ENCODE results near the gene NAALADL2. TPM values are rescaled to one million over a fixed set of nuclear protein-coding genes. Genes with fewer than 3 reads are reported as not detected.

NAALADL2 gene
- total and polyA plus RNA-seq, 9 of the 15 experiments (the other 6 are each of a cell fraction or from before 2014, with no cell fraction given), result 0.29 to 1.1 (median 0.79) TPM; not detected in 1

DNA sequence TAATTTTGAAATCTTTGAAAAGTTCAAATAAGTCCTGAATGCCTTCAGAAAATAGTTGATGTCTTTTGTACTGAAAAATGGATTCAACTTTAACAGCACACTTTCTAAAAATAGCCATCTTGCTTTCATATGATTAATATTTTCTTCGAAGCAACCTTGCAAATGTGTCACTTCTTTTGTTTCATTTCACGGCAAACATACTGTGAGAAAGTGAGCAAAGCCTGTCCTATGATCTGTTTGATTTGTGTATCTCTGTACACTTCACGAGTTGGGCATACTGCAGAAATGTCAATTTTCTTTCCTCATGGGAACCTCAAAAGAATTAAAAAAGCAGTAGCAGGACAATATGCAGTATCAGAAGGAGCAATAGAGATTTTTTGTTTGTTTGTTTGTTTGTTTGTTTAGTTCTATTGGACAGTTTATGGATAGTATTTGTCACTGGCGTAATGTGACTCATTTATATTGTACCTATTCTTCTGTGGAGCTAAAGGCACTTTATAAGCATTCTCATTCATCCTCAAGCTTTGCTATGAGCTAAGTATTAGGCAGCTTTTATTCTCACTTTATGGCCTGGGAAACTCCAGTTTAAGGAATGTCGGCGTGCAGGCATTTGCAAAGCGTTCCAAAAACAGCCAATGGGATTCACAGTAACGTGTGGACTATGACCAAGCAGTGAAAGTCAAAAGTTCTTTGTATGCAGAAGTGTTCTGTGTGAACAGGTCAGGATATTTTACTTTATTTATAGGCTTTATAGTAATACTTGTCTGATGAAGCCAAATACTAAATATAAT is 572.0 kb downstream of the NAALADL2 start:
- Histone ChIP-seq H4K20me1 (replicated peaks; ENCODE audit: control insufficient read depth, insufficient read depth, low read length) (no peaks in the 10 kb centered on the region), H3K4me3 (no peak overlapping the region), H3K9me3 (replicated peaks; ENCODE audit: control insufficient read depth, insufficient read depth, low read depth, low read length) (no peaks in the 10 kb centered on the region; the same call in 1 of the 2 replicates), H3K27ac (ENCODE audit: extremely low read depth, low read depth, low read length) (no peak overlapping the region), H3K36me3 (ENCODE audit: control insufficient read depth, insufficient read depth, low read length) (no peaks in the 10 kb centered on the region), H3K27me3 (ENCODE audit: control insufficient read depth in 2 of 2, insufficient read depth in 2 of 2, low read length in 2 of 2) (no peaks in the 10 kb centered on the region), H3K9ac (ENCODE audit: insufficient read depth in 1 of 2, low read depth in 2 of 2, low read length in 2 of 2) (no peak overlapping the region), H2AFZ (ENCODE audit: low read depth, low read length) (no peak overlapping the region), H3K9me1 (ENCODE audit: control insufficient read depth, insufficient read depth, low read length) (no peaks in the 10 kb centered on the region), H3K79me2 (ENCODE audit: control insufficient read depth, insufficient read depth, low read length) (no peaks in the 10 kb centered on the region), H3K4me1 (replicated peaks in 1 of 2; ENCODE audit: control insufficient read depth in 2 of 2, insufficient read depth in 2 of 2, low read length in 2 of 2) (no peaks in the 10 kb centered on the region), H3K4me2 (ENCODE audit: insufficient read depth, low read length) (no peak overlapping the region)
- intact Hi-C loops (cut with micrococcal nuclease) (no loop called here), in situ Hi-C loops (cut with MboI) (no loop called here)
- CTCF ChIA-PET (ENCODE audit: low intra/inter-chr PET ratio), result no interaction called here
- no TSS peak for BruUV-seq (replicated peaks)
- DNase-seq (ENCODE audit: extremely low read depth in 1 of 4, low spot score in 3 of 4) (no peak), ATAC-seq (no peak), FAIRE-seq (no peak)
- under 1% methylated on average over 8 of the region's 8 CpGs for WGBS (ENCODE audit: insufficient coverage, low coverage, missing lambda C conversion rate)
- POLR2A ChIA-PET, result no interaction called here
- TF ChIP-seq, protein P1, sequence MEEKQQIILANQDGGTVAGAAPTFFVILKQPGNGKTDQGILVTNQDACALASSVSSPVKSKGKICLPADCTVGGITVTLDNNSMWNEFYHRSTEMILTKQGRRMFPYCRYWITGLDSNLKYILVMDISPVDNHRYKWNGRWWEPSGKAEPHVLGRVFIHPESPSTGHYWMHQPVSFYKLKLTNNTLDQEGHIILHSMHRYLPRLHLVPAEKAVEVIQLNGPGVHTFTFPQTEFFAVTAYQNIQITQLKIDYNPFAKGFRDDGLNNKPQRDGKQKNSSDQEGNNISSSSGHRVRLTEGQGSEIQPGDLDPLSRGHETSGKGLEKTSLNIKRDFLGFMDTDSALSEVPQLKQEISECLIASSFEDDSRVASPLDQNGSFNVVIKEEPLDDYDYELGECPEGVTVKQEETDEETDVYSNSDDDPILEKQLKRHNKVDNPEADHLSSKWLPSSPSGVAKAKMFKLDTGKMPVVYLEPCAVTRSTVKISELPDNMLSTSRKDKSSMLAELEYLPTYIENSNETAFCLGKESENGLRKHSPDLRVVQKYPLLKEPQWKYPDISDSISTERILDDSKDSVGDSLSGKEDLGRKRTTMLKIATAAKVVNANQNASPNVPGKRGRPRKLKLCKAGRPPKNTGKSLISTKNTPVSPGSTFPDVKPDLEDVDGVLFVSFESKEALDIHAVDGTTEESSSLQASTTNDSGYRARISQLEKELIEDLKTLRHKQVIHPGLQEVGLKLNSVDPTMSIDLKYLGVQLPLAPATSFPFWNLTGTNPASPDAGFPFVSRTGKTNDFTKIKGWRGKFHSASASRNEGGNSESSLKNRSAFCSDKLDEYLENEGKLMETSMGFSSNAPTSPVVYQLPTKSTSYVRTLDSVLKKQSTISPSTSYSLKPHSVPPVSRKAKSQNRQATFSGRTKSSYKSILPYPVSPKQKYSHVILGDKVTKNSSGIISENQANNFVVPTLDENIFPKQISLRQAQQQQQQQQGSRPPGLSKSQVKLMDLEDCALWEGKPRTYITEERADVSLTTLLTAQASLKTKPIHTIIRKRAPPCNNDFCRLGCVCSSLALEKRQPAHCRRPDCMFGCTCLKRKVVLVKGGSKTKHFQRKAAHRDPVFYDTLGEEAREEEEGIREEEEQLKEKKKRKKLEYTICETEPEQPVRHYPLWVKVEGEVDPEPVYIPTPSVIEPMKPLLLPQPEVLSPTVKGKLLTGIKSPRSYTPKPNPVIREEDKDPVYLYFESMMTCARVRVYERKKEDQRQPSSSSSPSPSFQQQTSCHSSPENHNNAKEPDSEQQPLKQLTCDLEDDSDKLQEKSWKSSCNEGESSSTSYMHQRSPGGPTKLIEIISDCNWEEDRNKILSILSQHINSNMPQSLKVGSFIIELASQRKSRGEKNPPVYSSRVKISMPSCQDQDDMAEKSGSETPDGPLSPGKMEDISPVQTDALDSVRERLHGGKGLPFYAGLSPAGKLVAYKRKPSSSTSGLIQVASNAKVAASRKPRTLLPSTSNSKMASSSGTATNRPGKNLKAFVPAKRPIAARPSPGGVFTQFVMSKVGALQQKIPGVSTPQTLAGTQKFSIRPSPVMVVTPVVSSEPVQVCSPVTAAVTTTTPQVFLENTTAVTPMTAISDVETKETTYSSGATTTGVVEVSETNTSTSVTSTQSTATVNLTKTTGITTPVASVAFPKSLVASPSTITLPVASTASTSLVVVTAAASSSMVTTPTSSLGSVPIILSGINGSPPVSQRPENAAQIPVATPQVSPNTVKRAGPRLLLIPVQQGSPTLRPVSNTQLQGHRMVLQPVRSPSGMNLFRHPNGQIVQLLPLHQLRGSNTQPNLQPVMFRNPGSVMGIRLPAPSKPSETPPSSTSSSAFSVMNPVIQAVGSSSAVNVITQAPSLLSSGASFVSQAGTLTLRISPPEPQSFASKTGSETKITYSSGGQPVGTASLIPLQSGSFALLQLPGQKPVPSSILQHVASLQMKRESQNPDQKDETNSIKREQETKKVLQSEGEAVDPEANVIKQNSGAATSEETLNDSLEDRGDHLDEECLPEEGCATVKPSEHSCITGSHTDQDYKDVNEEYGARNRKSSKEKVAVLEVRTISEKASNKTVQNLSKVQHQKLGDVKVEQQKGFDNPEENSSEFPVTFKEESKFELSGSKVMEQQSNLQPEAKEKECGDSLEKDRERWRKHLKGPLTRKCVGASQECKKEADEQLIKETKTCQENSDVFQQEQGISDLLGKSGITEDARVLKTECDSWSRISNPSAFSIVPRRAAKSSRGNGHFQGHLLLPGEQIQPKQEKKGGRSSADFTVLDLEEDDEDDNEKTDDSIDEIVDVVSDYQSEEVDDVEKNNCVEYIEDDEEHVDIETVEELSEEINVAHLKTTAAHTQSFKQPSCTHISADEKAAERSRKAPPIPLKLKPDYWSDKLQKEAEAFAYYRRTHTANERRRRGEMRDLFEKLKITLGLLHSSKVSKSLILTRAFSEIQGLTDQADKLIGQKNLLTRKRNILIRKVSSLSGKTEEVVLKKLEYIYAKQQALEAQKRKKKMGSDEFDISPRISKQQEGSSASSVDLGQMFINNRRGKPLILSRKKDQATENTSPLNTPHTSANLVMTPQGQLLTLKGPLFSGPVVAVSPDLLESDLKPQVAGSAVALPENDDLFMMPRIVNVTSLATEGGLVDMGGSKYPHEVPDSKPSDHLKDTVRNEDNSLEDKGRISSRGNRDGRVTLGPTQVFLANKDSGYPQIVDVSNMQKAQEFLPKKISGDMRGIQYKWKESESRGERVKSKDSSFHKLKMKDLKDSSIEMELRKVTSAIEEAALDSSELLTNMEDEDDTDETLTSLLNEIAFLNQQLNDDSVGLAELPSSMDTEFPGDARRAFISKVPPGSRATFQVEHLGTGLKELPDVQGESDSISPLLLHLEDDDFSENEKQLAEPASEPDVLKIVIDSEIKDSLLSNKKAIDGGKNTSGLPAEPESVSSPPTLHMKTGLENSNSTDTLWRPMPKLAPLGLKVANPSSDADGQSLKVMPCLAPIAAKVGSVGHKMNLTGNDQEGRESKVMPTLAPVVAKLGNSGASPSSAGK (IDR thresholded peaks at IDR 0.05), result no peak
- TF ChIP-seq POLR3G (IDR thresholded peaks at IDR 0.05; ENCODE audit: extremely low read depth, insufficient read length, insufficient replicate concordance) (no peak), NRF1 (conservative IDR thresholded peaks at IDR 0.05 in 1 of 2, IDR thresholded peaks at IDR 0.05 in 1 of 2) (no peak), NR1H2 (CRISPR knock-in tag; IDR thresholded peaks at IDR 0.05) (no peak)
- TF ChIP-seq, protein P2, sequence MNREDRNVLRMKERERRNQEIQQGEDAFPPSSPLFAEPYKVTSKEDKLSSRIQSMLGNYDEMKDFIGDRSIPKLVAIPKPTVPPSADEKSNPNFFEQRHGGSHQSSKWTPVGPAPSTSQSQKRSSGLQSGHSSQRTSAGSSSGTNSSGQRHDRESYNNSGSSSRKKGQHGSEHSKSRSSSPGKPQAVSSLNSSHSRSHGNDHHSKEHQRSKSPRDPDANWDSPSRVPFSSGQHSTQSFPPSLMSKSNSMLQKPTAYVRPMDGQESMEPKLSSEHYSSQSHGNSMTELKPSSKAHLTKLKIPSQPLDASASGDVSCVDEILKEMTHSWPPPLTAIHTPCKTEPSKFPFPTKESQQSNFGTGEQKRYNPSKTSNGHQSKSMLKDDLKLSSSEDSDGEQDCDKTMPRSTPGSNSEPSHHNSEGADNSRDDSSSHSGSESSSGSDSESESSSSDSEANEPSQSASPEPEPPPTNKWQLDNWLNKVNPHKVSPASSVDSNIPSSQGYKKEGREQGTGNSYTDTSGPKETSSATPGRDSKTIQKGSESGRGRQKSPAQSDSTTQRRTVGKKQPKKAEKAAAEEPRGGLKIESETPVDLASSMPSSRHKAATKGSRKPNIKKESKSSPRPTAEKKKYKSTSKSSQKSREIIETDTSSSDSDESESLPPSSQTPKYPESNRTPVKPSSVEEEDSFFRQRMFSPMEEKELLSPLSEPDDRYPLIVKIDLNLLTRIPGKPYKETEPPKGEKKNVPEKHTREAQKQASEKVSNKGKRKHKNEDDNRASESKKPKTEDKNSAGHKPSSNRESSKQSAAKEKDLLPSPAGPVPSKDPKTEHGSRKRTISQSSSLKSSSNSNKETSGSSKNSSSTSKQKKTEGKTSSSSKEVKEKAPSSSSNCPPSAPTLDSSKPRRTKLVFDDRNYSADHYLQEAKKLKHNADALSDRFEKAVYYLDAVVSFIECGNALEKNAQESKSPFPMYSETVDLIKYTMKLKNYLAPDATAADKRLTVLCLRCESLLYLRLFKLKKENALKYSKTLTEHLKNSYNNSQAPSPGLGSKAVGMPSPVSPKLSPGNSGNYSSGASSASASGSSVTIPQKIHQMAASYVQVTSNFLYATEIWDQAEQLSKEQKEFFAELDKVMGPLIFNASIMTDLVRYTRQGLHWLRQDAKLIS (CRISPR knock-in tag; IDR thresholded peaks at IDR 0.05), result no peak
